AG10803 (cell line): Measurements from ENCODE around the gene ARHGAP42.

Source experiments
- DNase-seq: peaks from one replicate; pipeline ENCODE4 v3.0.0; 2010; ENCODE audit warnings: low read depth
- H3K4me3 ChIP-seq: 2 replicates; pipeline ENCODE4 v1.5.1; 2011; ENCODE audit warnings: mild to moderate bottlenecking, low read length, control low read depth
- TF ChIP-seq, protein P1 (sequence below): conservative IDR thresholded peaks from 2 replicates; pipeline ENCODE4 v1.5.1; 2011; ENCODE audit warnings: mild to moderate bottlenecking, low read length, control low read depth, inconsistent platforms

The ARHGAP42 gene

DNA sequence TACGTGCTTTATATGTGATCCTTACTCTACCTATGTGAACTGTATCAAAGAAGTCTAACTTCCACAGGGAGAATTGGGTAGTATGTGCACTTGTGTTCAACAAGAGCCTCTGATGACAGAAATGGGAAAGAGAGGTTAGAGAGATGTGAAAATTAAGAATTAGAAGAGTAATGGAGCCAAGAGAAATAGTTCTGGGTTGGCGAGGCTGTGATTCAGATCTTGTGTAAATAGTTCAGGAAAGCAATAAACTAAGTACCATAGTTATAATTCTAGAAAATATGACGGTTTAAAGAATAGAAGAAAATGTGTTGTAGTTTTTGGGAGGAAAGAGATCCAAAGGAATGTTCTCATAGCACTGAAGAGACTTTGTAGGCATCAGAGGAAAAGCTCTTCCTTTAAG is 112.4 kb downstream of the ARHGAP42 start:
- TF ChIP-seq, protein P1, sequence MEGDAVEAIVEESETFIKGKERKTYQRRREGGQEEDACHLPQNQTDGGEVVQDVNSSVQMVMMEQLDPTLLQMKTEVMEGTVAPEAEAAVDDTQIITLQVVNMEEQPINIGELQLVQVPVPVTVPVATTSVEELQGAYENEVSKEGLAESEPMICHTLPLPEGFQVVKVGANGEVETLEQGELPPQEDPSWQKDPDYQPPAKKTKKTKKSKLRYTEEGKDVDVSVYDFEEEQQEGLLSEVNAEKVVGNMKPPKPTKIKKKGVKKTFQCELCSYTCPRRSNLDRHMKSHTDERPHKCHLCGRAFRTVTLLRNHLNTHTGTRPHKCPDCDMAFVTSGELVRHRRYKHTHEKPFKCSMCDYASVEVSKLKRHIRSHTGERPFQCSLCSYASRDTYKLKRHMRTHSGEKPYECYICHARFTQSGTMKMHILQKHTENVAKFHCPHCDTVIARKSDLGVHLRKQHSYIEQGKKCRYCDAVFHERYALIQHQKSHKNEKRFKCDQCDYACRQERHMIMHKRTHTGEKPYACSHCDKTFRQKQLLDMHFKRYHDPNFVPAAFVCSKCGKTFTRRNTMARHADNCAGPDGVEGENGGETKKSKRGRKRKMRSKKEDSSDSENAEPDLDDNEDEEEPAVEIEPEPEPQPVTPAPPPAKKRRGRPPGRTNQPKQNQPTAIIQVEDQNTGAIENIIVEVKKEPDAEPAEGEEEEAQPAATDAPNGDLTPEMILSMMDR, result no peak
- no peak for DNase-seq
- no peak overlapping the region for H3K4me3 ChIP-seq

DNA sequence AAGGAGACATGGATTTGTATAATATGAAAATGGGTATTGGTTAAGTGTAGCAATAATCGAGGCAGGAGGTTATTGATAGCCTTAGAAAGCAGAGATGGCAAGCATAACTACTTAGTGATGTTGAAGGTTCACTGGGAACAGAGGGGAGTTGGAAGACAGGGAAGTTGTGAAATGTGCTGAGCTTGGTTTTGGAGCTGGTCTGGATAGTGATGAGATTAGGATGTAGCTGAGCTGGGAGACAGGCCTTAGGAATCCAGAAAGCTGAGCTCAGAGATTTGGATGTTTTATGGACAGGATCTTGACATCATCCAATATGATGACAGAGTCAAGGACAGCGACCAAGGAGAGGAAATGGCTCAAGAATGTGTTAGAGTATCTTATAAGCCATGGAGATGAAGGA is 113.1 kb downstream of the ARHGAP42 start:
- H3K4me3 ChIP-seq, result no peak overlapping the region
- DNase-seq, result no peak
- TF ChIP-seq, protein P1, result no peak

DNA sequence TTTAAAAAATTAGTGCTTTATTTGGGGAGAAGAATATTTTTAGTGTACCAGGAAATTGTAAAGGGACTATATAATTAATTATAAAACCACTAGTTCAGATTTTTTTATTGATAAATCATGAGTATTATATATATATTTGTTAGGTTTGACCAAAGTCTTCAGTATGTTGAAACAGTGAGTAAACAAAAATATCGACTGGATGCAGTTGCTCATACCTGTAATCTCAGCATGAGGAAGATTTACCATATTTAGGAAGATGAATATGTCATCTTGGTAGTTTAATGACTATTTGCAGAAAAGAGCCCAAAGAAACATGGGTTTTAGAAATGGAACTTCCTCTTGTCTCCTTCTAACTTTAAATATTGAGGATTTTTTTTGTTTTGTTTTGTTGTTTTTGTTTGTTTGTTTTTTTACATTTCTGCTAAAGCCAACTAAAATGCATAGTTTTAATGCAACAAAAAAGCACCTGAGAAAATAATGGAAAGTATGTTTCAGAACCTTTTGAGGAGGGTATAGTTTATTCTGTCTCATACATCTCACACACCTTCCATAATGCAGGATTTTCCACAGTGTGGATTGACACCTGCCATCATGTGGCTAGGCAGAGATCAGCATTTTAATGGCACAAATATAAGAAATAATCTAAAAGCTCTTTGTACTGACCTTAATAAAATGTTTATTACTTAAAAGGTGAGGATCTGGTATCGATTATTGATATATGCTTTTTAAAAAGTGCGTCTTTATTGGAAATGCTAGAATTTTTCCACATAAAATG is 114.3 kb downstream of the ARHGAP42 start:
- no peak overlapping the region for H3K4me3 ChIP-seq
- TF ChIP-seq, protein P1, result no peak
- DNase-seq, result no peak

DNA sequence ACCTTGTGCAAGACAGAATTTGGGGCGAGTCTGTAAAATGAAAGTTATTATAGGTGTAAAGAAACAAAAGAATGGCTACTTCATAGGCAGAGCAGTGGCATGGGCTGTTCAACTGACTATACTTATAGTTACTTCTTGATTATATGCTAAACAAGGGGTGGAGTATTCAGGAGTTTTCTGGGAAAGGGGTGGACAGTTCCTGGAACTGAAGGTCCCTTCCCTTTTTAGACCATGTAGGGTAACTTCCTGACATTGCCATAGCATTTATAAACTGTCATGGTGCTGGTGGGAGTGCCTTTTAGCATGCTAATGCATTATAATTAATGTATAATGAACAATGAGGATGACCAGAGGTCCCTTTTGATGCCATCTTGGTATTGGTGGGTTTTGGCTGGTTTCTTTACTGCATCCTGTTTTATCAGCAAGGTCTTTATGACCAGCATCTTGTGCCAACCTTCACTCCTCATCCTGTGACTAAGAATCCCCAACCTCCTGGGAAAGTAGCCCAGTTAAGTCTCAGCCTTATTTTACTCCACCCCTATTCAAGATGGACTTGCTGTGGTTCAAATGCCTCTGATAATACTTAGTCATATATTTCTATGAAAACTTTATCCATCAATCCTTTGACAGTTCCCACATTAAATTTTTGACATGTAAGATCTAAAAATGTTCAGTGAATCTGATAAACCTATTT is 118.6 kb downstream of the ARHGAP42 start:
- TF ChIP-seq, protein P1, result no peak
- DNase-seq, result peak; percentile 51
- H3K4me3 ChIP-seq, result no peak overlapping the region

DNA sequence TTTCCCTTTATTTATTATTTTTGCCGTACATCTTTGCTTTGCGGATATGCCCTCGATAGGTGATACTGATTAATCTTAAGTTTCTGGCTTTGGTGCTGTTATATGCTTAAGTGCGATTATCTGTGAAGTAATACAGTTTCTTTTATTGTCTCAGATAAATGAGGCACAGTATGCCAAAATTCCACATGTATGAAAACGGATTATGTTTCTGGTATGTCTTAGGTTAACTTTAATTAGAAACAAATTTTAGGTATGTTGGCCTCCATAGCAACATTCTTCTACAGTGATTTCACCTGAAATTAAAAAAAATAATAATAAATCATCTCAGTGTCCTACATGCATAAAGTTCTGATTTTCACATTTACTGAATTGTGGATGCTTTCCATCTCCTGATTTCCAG is 119.2 kb downstream of the ARHGAP42 start:
- DNase-seq, result peak; percentile 29
- TF ChIP-seq, protein P1, result no peak
- H3K4me3 ChIP-seq, result no peak overlapping the region

DNA sequence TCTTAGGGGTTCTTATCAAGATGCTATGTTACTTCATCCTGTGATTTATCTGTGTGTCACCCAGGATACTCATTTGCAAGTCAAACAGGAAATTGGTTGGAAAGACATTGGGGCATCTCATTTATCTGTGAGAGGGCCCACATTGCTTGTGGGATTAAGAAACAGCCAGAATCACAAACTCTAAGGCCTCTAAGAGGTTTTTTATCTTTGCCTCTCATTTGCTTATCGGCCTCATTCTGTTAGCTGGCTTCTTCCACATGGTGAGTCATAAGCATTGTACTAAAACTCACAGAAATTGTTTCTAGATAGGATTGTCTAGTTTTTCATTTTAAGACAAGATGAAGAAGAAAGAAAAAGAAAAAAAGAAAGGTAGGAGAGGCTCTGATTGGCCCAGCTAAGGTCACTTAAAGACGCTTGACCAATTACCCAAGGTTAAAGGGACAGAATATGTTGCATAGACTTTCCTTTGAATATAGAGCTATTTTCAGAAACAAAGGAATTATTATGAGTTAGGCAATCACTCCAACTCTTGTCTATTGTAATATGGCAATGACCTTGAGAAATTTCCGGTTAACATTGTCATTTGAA is 121.9 kb downstream of the ARHGAP42 start:
- peak; percentile 15 for DNase-seq
- TF ChIP-seq, protein P1, result no peak
- H3K4me3 ChIP-seq, result no peak overlapping the region
